Sigmoid colon (tissue), 4 donors: Measurements from ENCODE around the gene SARS2.
"Not testable (repeated sequence)": the region's sequence is repeated elsewhere in the genome, so short reads cannot be mapped to it uniquely, and the experiment has no call there.

ENCODE experiments used
- CTCF ChIP-seq, 4 experiments: fragments of 450-650 bp in 3 of 4; fragments of 200-600 bp in 1 of 4; IDR thresholded peaks; one replicate each; pipeline ENCODE4 v1.5.1; 2016 to 2019; ENCODE audit warnings: antibody characterized with exemption in 4 of 4, mild to moderate bottlenecking in 3 of 4, moderate library complexity in 2 of 4
- EP300 ChIP-seq, 4 donors: sonication (generic); formaldehyde crosslinking; IDR thresholded peaks; one replicate each; pipeline ENCODE4 v1.6.1; 2017; ENCODE audit warnings: antibody characterized with exemption in 4 of 4
- POLR2A ChIP-seq, 2 donors: fragments of 450-650 bp; IDR thresholded peaks; one replicate each; pipeline ENCODE4 v1.6.1; 2016; ENCODE audit warnings: antibody characterized with exemption in 2 of 2, mild to moderate bottlenecking in 2 of 2, moderate library complexity in 2 of 2
- POLR2AphosphoS5 ChIP-seq, 4 donors: sonication (generic); formaldehyde crosslinking; IDR thresholded peaks; one replicate each; pipeline ENCODE4 v1.6.1; 2017; ENCODE audit warnings: antibody characterized with exemption in 4 of 4

DNA sequence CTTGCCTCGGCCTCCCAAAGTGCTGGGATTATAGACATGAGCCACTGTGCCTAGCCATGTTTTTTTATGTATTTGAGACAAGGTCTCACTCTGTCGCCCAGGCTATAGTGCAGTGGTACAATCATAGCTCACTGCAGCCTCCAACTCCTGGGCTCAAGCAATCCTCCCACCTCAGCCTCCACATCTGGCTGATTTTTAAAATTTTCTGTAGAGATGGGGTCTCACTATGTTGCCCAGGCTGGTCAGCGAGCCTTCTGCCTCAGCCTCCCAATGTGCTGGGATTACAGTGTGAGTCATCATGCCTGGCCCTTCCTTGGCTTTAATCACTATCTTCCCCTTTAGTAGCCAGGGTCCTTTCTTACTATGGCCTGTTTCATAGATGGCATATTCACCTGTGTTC lies 45.9 kb downstream of the SARS2 start:
- not testable (repeated sequence) for TF ChIP-seq CTCF, POLR2A, POLR2AphosphoS5, EP300 (IDR thresholded peaks at IDR 0.05)
